Neural progenitor cell (in vitro differentiated cells): Measurements from ENCODE around the gene KLHL18.

Experiments
- CTCF ChIP-seq: fragments of 200-600 bp; sonication (generic); IDR thresholded peaks from 2 replicates; pipeline ENCODE4 v1.5.1; 2017; ENCODE audit warnings: antibody characterized with exemption, mild to moderate bottlenecking
- EZH2phosphoT487 ChIP-seq: fragments of 200-600 bp; sonication (generic); IDR thresholded peaks from 2 replicates; pipeline ENCODE4 v1.6.1; 2017; ENCODE audit warnings: antibody characterized with exemption

- no peak for TF ChIP-seq EZH2phosphoT487
- no peak for TF ChIP-seq CTCF
Measured at GRCh38 chr3:47298439-47298838, 15.7 kb downstream of the KLHL18 start.
